Activated CD8-positive, alpha-beta memory T cell treated with anti-CD3 and anti-CD28 coated beads, Interleukin-2, amount 50 U/mL, for 24 hours (primary cell): Measurements from ENCODE around the gene DNMT3B.

Experiments
- DNase-seq: peaks from one replicate; pipeline ENCODE4 v3.0.0-alpha.2; 2020; ENCODE audit errors: extremely low read depth

The DNMT3B gene

DNA sequence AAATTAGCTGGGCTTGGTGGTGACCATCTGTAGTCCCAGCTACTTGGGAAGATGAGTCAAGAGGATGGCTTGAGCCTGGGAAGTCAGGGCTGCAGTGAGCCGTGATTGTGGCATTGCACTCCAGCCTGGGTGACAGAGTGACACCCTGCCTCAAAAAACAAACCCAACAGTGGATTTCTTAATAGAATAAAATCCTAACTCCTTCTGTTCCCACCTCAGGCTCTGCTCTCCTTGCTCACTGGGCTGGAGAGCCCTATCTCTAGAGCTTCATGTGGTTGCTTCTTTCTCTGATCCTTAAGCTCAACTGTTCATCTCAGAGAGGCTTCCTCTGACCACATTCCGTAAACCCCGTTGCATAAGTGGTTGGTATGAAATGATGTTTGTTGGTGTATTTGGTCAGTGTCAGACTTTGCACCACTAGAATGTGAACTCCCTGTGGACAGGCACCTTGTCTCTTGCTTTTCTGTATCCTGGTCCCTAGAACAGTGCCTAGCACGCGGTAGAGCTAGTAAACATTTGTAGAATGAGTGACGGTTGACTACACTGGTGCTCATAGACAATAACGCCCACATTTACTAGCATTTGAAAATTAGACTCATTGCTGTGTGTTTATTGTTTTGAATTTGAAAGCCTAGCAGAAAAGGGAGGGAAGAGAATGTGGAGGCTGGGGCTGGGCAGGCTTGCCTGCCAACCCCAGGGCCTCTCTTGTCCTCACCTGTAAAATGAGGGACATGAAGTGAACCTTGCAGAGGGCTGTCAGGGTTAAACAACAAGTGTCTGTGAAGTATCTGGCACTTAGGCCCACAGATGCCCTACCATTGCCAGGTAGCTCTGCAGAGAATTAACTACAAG, 61.8 kb downstream of the DNMT3B start:
- DNase-seq = no peak

DNA sequence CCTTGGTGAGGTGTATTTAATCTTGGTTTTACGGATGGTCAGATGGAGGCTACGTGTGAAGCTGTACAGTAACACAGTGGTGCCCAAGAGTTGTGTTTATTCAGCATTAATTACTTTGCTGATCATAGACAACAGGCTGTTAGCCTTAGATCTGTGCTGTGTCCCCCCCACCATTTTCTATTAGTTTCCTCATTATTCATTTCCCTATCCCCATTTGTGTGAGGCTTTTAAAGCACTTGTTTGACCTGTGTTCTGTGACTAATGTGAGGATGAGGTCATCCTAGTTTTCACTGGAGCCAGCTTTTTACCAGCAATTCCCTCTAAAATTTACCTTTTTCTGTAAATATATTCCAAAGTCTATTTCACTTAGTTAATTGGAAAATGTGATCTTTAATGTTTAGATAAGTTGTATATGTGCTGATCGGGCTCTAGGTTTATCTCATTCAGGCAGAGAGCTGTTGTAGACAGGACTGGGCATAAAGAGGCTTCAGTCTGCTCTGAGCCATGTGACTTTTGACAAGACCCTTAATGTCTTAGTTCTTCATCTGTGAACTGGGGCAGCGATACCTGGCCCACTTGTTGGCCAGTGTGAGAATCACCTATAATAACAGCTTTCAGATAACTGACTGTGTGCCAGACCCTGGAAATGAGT, 66.0 kb downstream of the DNMT3B start:
- no peak for DNase-seq

DNA sequence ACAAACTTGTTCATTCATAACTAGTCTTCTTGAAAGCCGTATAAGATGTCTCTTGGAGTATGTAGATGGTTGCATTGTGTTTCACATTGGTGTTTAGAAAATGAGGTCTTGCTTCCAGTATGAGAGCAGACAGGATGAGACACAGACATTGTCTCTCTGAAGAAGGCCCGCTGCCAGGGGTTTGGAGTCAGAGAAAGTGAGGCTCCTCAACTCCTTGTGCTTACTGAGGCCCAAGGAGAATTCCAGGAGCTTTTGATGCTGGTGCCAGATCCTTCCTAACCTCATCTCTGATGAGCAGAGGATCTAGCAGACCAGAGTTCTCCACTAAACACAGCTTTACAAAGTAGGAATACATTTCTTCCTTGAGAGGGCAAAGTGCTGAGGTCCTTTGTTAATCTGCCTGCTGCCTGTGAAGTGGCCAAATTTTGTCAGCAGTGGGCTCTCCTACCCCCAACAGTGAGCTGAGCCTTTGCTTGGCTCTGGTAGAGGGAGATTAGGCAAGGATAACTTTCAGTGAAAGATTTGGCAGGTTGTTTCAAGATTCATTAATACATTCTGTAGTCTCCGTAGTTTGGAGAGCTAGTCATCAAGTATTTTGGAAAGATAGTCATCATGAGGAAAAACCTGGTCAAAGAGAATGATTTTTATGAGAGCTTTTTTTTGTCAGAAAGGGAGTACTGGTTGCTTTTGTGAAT, 67.3 kb downstream of the DNMT3B start:
- DNase-seq = no peak

DNA sequence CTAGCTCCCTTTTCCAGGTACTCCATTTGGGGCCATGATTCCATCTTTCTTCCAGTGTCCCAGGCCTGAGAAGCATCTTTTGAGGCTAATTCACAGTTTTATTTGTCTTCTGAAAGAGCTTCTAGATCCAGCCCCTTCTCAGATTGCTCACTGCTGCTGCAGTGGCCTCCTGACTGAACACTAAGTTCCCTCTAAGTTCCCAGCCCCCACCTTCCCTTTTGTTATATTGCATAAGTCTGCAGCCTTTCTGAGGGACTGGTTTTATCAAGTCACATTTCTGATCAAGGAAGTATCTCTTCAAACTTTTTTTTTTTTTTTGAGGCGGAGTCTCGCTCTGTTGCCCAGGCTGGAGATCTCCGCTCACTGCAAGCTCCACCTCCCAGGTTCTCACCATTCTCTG, 68.3 kb downstream of the DNMT3B start:
- DNase-seq = no peak

DNA sequence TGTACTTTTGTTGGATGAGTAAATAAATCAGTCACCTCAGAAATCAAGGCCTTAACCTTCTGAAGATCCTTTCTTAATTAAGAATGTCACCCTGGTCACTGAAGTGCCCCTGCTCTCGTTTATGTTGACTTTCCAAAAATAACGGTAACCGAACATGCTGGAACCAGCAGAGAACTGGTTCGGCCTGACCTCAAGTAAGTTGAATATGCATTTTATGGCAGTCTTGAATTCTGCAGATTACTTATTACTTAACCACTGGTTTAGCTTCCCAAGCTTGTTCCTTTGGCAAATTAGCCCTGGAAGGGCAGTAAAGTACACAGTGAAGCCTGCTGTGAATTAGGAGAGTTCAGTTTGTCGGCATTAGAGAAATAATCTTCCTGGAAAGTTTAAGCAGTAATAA, 69.8 kb downstream of the DNMT3B start:
- DNase-seq = no peak

DNA sequence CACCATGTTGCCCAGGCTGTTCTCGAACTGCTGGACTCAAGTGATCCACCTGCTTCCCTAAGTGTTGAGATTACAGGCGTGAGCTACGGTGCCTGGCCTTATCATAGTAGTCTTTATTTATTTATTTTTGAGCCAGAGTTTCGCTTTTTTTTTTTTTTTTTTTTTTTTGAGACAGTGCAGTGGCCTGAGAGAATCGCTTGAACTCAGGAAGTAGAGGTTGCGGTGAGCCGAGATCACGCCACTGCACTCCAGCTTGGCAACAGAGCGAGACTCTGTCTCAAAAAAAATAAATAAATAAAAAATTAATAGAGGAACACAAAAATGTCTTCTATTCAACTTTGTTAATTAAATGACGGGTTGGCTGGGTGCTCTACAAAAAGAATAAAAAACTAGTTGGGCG, 70.5 kb downstream of the DNMT3B start:
- DNase-seq = no peak

DNA sequence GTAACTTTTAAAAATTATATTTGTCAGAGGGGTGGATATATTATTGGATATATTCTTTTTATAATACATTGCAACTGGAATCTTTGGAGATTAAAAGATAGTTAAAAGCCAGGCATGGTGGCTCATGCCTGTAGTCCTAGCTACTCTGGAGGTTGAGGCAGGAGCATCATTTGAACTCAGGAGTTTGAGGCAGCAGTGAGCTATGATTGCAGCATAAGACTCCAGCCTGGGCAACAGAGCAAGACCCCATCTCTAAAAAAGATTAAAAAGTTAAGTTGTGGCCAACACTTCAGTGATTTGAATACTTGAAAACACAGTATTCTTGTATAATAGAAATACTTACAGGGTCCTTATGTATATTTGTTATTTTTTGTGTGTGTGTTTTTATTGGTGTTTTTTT, 72.8 kb downstream of the DNMT3B start:
- no peak for DNase-seq

DNA sequence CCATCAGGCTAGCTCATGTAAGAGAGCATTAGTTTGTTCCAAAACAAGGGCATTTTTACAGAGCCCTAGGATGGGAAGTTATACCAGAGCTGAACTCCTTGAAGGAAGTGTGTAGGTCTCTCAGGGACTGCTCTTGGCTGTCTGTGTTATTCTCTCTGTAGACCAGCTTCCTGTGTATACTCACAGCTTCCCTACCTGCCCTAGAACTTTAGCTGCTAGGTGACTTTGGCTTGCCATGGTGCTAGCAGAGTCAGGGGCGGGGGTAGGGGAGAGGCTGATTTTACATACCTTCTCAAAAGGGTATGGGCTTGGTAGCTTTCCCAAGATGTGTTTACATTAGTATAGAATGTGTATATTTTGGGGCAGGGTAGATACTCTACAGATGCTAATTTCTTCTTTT, 75.0 kb downstream of the DNMT3B start:
- DNase-seq = no peak

DNA sequence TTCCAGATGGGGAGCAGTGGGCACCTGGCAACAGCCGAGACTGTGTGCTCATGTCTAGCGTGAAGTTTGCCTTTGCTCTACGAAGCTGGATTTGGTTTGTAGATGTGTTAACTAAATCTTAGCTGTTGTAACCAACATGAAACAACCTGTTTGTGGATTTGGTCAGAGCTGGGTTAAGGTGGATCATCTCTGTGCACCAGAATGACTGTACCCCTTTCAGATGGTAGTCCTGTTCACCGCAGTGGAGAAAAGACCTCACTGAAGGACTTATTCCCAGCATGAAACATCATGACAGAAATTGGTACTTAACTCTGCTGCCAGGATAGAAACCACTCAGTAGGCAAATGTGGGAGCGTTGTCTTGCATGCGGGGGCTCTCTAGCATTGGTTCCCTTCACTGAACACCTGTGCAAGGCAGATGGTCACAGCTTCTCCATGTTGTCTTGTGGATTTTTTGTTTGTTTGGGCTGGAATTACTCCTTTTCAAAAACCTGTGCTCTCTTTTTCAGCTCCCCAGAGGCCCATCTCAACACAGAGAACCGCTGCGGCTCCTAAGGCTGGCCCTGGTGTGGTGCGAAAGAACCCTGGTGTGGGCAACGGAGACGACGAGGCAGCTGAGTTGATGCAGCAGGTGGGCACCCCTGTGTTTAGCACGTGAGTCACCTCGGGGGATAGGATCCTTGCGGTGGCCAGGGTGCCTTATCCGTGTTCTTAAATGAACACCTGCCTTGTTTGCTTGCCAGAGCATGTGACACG, 77.2 kb downstream of the DNMT3B start:
- DNase-seq = no peak

DNA sequence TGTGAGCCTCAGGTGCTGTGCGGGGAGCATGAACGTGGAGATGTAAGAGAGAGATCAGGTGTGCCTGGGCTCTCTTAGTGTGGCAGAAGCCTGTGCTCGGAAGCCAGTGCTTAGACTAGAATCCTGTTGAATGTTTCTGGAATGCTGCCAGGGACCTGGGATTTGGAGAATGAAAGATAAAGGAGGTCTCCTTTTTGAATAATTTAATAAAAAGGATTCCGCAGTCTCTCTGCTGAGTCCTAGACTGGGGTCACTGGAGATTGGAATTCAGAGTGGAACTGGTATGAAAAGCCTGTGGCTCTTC, 77.7 kb downstream of the DNMT3B start:
- no peak for DNase-seq

DNA sequence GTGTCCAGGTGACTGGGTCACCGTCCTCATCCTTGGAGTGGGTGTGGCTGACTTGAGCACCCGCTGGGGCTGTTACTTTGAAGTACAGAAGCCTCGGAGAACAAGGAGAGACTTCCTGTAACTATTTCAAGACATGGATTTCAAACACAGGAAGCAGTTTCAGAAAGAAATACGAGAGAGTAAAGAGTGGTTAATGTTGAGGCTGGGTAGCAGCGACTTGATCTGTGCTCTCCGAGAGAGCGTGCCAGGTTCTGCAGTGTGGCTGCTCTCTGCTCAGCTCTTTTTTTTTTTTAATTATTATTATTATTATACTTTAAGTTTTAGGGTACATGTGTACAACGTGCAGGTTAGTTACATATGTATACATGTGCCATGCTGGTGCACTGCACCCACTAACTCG, 79.0 kb downstream of the DNMT3B start:
- no peak for DNase-seq

DNA sequence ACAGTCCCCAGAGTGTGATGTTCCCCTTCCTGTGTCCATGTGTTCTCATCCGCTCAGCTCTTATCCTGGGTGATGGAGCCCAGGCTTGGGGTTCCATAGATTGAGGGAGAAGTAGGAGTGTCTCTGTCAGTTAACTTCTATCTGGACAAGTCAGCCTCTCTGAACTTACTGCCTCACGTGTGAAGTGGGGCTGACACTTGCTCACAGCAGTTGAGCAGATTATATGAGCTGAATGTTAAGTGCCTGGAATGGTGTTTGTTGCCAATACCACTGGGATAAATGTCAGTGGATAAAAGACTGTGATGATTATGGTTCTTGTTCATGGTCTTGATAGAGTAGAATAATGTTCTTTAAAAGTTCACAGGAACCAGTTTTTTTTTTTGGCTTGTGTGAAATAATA, 79.4 kb downstream of the DNMT3B start:
- no peak for DNase-seq

DNA sequence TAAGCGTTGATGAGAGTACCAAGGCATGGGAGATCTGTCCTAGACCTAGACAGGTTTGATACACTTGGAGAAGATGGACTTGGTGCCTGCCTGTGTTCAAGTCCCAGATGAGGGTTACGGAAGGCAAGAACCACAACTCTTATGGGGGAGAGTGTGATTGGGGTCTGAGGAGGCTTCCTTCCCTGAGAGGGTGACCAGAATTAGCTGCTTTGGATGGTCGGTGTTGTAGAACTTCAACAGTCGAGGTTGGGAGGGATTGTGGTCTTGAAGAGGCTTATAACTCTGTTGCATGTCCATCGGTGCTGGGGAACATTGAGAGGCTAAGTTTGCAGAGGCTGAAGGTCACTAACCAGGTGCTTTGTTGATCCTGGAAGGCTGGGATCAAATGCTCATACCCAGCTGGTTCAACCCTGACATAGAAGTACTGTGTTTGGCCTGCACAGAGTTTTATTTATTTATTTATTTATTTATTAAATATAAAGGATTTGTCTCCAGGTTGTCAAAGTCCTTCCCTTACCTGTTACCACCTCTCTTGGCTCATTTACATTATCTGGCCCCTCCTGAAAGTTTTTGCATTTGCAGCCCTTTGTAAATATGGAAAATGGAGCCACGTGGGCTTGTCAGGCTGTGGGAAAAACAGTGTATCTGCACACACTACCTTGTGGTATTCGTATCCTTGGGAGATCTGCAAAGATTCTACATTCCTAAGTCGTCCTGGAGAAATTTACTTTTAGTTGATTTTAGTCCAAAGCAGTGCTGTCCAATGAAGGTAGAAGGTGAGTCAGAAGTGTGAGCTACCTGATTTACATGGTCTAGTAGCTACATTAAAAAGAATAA, 80.7 kb downstream of the DNMT3B start:
- DNase-seq = no peak

DNA sequence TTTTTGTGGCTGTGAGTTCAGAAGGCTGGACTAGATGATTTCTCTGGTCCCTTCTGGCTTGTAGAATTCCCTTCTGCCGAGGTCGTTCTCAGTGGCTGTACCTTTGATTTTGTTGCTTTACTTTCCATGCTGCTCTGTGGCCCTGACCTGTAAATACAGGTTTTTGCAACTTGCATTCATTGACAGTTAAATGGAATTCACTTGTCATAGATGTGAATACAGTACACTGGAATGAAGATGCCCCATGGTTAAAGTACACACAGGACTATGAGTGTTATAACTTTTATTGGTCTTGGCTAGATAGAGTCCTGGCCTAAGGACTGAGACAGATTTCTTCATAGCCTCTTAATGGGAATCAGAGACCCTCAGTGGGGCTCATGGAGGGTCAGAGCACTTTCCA, 83.6 kb downstream of the DNMT3B start:
- DNase-seq = no peak

DNA sequence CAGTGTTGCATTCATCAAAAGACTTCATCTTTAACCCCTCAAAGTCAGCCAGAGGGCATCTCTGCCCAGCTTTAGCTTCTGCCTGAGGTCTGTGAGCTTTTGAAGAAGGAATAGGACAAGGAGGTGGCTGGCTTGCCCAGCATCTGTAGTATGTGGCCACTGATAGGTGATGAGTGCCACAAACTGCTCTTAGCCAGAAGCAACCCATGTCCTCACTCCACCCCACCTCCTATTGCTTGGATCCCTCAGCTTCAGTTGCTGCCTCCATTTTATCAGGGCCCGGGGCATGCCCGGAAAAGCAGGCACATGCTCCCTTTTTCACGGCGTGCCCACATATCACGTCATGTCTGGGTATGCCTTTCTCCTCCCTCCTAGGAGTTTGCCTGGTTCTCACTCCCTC, 84.7 kb downstream of the DNMT3B start:
- no peak for DNase-seq

DNA sequence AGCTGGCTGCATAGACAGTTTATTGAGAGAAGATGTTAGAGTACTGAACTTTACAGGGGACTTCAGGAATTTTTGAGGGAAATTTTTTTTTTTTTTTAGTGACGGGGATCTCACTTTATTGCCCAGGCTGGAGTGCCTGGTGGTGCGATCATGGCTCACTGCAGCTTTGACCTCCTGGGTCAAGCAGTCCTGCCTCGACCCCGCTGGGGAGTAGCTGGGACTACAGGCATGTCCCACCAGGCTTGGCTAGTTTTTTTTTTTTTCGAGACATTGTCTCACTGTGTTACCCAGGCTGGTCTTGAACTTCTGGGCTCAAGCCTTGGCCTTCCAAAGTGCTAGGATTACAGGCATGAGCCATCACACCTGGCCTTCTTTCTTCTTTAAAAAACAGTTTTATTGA, 85.8 kb downstream of the DNMT3B start:
- no peak for DNase-seq

DNA sequence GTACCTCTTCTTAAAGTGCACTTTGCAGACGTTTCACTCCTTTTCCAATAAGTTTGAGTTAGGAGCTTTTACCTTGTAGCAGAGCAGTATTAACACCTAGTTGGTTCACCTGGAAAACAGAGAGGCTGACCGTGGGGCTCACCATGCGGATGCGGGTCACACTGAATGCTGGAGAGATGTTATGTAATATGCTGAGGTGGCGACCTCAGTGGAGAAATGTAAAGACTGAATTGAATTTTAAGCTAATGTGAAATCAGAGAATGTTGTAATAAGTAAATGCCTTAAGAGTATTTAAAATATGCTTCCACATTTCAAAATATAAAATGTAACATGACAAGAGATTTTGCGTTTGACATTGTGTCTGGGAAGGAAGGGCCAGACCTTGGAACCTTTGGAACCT, 86.7 kb downstream of the DNMT3B start:
- no peak for DNase-seq

DNA sequence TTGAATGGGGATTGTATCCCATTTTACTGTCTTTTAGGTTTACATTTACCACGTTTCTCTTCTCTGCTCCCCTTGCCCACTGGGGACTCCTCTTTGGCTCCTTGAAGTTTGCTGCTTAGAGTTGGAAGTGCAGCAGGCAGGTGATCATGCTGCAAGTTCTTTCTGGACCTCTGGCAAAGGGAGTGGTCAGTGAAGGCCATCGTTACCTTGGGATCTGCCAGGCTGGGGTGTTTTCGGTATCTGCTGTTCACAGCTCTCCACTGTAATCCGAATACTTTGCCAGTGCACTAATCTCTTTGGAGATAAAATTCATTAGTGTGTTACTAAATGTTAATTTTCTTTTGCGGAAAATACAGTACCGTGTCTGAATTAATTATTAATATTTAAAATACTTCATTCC, 87.4 kb downstream of the DNMT3B start:
- DNase-seq = no peak

DNA sequence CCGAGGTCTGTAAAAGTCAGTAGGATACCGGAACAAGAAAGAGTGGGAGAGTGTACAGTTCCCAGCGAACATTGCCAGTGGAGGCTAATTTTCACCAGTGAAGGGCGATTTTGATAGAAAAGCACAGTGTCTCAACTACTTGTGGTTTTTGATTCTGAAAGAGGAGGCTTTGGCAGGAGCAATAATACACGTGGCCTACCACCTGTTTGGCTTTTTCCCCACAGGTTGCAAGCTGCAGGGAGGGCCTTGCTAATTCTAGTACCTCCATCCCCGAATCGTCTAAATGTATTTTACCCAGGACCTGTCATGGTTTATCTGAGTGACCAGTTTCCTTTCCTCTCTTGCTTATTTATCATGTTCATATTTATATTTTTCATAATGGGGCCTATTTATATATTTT, 93.2 kb downstream of the DNMT3B start:
- DNase-seq = no peak

DNA sequence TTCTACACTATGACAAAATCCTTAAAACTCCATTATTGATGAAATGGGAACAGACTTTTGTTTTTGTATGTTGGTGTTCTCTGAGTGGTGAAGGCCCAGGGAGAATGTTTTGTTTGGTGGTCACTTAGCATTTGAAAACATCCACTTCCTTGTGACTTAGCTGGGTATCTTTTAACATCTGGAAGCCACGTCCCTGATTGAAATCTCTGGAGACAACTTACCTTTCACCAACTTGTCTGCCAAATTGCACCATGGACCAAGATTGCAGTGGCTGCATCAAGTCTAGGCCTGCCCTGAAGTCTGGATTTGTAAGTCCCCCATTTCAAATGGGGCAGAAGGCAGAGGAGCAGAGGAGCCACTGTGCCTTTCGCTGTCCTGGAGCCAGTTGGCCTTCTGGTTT, 96.0 kb downstream of the DNMT3B start:
- DNase-seq = no peak
